Heart right ventricle (tissue), 16 donors: ENCODE measurements around the gene ITGA1. TPM values are rescaled to one million over a fixed set of nuclear protein-coding genes. Genes with fewer than 3 reads are reported as not detected.

ENCODE experiments used
- ATAC-seq, 8 donors: fragments of 200-7000 bp; cut with Tn5 transposase; one replicate each; pipeline ENCODE4 v1.9.1; 2020; ENCODE audit warnings: mild to moderate bottlenecking in 8 of 8, moderate library complexity in 8 of 8, moderate number of reproducible peaks in 1 of 8
- DNase-seq, 2 donors: peaks; one replicate each; pipeline ENCODE4 v3.0.0-alpha.2; 2020
- H3K27ac ChIP-seq, 10 donors: fragments of 200-600 bp; sonication (generic) in 2 of 10; one replicate each; pipeline versions ENCODE4 v1.5.0 to v1.8.0; 2020 to 2022; ENCODE audit warnings: mild to moderate bottlenecking in 3 of 10
- H3K27me3 ChIP-seq, 7 donors: fragments of 200-600 bp; one replicate each; pipeline ENCODE4 v1.8.0; 2021 to 2022; ENCODE audit warnings: mild to moderate bottlenecking in 2 of 7
- H3K36me3 ChIP-seq, 9 donors: fragments of 200-600 bp; sonication (generic) in 1 of 9; one replicate each; pipeline versions ENCODE4 v1.5.0 to v1.8.0; 2020 to 2022; ENCODE audit warnings: mild to moderate bottlenecking in 2 of 9
- H3K4me1 ChIP-seq, 9 donors: fragments of 200-600 bp; sonication (generic) in 1 of 9; one replicate each; pipeline versions ENCODE4 v1.5.0 to v1.8.0; 2020 to 2022; ENCODE audit warnings: mild to moderate bottlenecking in 4 of 9
- H3K4me3 ChIP-seq, 10 donors: fragments of 200-600 bp; sonication (generic) in 2 of 10; one replicate each; pipeline versions ENCODE4 v1.5.0 to v1.8.0; 2020 to 2022; ENCODE audit warnings: mild to moderate bottlenecking in 7 of 10, moderate library complexity in 2 of 10
- H3K9me3 ChIP-seq, 11 donors: fragments of 200-600 bp in 10 of 11; sonication (generic) in 2 of 11; one replicate each; pipeline versions ENCODE4 v1.5.0 to v1.8.0; 2013 to 2022; ENCODE audit warnings: mild to moderate bottlenecking in 2 of 11, control low read depth in 1 of 11, moderate library complexity in 1 of 11
- CTCF ChIP-seq, 9 donors: fragments of 200-600 bp; sonication (generic) in 2 of 9; IDR thresholded peaks; one replicate each; pipeline versions ENCODE4 v1.5.0 to v1.8.0; 2021 to 2022; ENCODE audit warnings: antibody characterized with exemption in 9 of 9, mild to moderate bottlenecking in 5 of 9, moderate library complexity in 1 of 9
- WGBS, 2 donors: extraction: QIAGEN DNeasy Blood & Tissue Kit; methylation state at CpG; one replicate each; pipeline ENCODE4 v1.1.7; 2013; ENCODE audit warnings: inconsistent platforms in 1 of 2; 5-methylcytosine and 5-hydroxymethylcytosine counted together
- intact Hi-C, 10 donors: fragments of 100-400 bp; cut with DNase I; formaldehyde crosslinking; loops; one replicate each; pipeline versions ENCODE4 v1.11.1 to v1.14.2; 2022
- polyA plus RNA-seq, 2 donors: library from polyadenylated mRNA; stranded (reverse); fragments of 200-250 nt; gene quantifications; one replicate each; pipeline ENCODE4 v1.2.3, GENCODE V29; 2013
- total RNA-seq, 10 donors: library from RNA; stranded (reverse); fragmentation: NEBNext Ultra II Directional in 3 of 10; extraction: Animal tissue kit (Norgen Biotek cat#: 25700) in 3 of 10; gene quantifications; one replicate each; pipeline versions ENCODE4 v1.2.1 to v1.2.4, GENCODE V29; 2021 to 2023
- donor health status: Arrhythmogenic right ventricular cardiomyopathy.
- donor health status: ischemic (EF 13 %, LVEDD 7.1; RV severe dilation, severe dysfunction).
- donor health status: healthy with polysubstance abuse.
- donor health status: DM: no; HTN: yes; CAD: no.
- donor health status: DM: no; HTN: no; CAD: no.
- donor health status: ischemic (EF 25% LVEDD 6.9; RV normal size, moderate dysfunction).
- donor health status: ischemic (EF 25% LVEDD 5.7; RV mildly dilated, moderate dysfunction).
- donor health status: healthy.
- donor health status: DM: yes; HTN: yes; CAD: no.
- donor health status: Ischemic cardiomyopathy.
- donor health status: ischemic (EF 35%, LVEDD 5.7; RV mildly dilated, moderate dysfunction).
- donor health status: nonischemic (EF 11% LVEDD 7.7; RV severe dilation, severe dysfunction).
- donor health status: DM: yes; HTN: yes; CAD: no.
- donor health status: PGD.
- donor health status: ischemic (EF 29% LVEDD 5.4; RV normal size, mild dysfunction).
- donor health status: nonischemic (EF 23%, LVEDD 6.1; RV moderate dilation, normal function).

ITGA1 gene
- total and polyA plus RNA-seq, 12 donors = 7.7 to 48.2 (median 24.3) TPM

- Histone ChIP-seq H3K4me1 (peaks cover 0 to 34% (median 13%) of the 10 kb centered on the region in 9 donors), H3K36me3 (no peaks in the 10 kb centered on the region), H3K4me3 (no peak overlapping the region), H3K27ac (peak overlapping the region in 7 of 10 donors; percentile 8 to 87 (median 44)), H3K27me3 (no peaks in the 10 kb centered on the region), H3K9me3 (no peaks in the 10 kb centered on the region)
- no peak for TF ChIP-seq CTCF (IDR thresholded peaks at IDR 0.05)
- intact Hi-C loops = no loop called here
- DNase-seq (no peak), ATAC-seq (no peak)
- 60 to 64% methylated on average over 4 of the region's 4 CpGs for WGBS, 2 donors
Observed at GRCh38 chr5:52777186-52777585, 10.5 kb upstream of the ITGA1 start.

- DNase-seq (no peak), ATAC-seq (no peak)
- intact Hi-C loops = no loop called here
- Histone ChIP-seq H3K9me3 (no peaks in the 10 kb centered on the region), H3K4me3 (no peak overlapping the region), H3K36me3 (no peaks in the 10 kb centered on the region), H3K27me3 (no peaks in the 10 kb centered on the region), H3K27ac (peak overlapping the region in 1 of 10 donors; percentile 44), H3K4me1 (peaks cover 0 to 36% (median 12%) of the 10 kb centered on the region in 9 donors)
- WGBS, 2 donors = 67 to 81% methylated on average over 1 of the region's 1 CpG
- no peak for TF ChIP-seq CTCF (IDR thresholded peaks at IDR 0.05)
Observed at GRCh38 chr5:52778781-52779180, 8.9 kb upstream of the ITGA1 start.

DNA sequence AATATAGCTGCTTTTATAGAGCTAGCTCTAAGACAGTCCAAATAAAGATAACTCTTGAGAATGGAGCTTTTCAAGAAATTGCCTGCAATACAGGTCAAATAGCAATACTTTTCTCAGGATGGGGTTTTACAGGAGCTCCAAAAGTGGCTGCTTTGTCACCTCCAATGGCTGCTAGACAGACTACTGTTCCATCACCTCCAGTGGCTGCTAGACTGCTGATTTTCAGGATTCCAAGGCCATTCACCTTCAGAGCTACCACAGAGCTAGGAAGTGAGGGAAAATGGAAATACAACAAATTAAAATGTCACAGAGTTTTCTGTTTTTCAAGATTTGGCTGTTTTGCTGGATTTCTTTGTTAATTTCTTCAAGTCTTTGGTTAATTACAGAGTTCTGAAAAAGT lies 8.5 kb upstream of the ITGA1 start:
- no peaks in the 10 kb centered on the region for H3K27me3 ChIP-seq
- DNase-seq (no peak), ATAC-seq (no peak)
- H3K36me3 ChIP-seq = no peaks in the 10 kb centered on the region
- intact Hi-C loops = no loop called here
- peak overlapping the region in 1 of 10 donors; percentile 44 for H3K27ac ChIP-seq
- TF ChIP-seq CTCF (IDR thresholded peaks at IDR 0.05) = no peak
- peaks cover 0 to 36% (median 11%) of the 10 kb centered on the region in 9 donors for H3K4me1 ChIP-seq
- no peak overlapping the region for H3K4me3 ChIP-seq
- no peaks in the 10 kb centered on the region for H3K9me3 ChIP-seq

GRCh38 chr5:52783226-52783959 lies 4.3 kb upstream of the ITGA1 start:
- DNase-seq = no peak
- intact Hi-C loops = loop anchor here in 2 of 10 donors (10.0 kb wide), 2 partner anchors 89 to 311 kb away; no protein-coding TSS in a partner anchor
- no peaks in the 10 kb centered on the region for H3K36me3 ChIP-seq
- H3K4me1 ChIP-seq = peaks cover 0 to 42% (median 17%) of the 10 kb centered on the region in 9 donors
- H3K27ac ChIP-seq = peak overlapping the region in 8 of 10 donors; percentile 12 to 96 (median 58)
- H3K4me3 ChIP-seq = no peak overlapping the region
- peaks cover 0 to 17% (median 0%) of the 10 kb centered on the region in 7 donors for H3K27me3 ChIP-seq
- TF ChIP-seq CTCF (IDR thresholded peaks at IDR 0.05) = no peak
- 59 to 70% methylated on average over 2 of the region's 2 CpGs for WGBS, 2 donors
- no peaks in the 10 kb centered on the region for H3K9me3 ChIP-seq
- peak in 5 of 8 donors; percentile 25 to 51 (median 41) for ATAC-seq
